Measurements from ENCODE around the gene TGFA.

- no peak for TF ChIP-seq POLR2AphosphoS5 (IDR thresholded peaks at IDR 0.05; ENCODE audit: low read depth, low read length)
- no peak for TF ChIP-seq CTCF (IDR thresholded peaks at IDR 0.05 in 2 of 3, conservative IDR thresholded peaks at IDR 0.05 in 1 of 3; ENCODE audit: borderline replicate concordance in 1 of 3, insufficient read depth in 1 of 3, low read depth in 2 of 3, low read length in 2 of 3)
- TF ChIP-seq ZNF274 (IDR thresholded peaks at IDR 0.05; ENCODE audit: low read depth, low read length): no peak
- TF ChIP-seq POLR2A (IDR thresholded peaks at IDR 0.05; ENCODE audit: borderline replicate concordance, extremely low read depth, insufficient read depth, insufficient read length): no peak
- no peak for TF ChIP-seq ELF1 (IDR thresholded peaks at IDR 0.05; ENCODE audit: borderline replicate concordance, low read depth)
- TF ChIP-seq EZH2phosphoT487 (IDR thresholded peaks at IDR 0.05; ENCODE audit: borderline replicate concordance): no peak
These were observed 15.9 kb upstream of the TGFA start for GRCh38 chr2:70569559-70569958.

All from HCT116 (cell line).